H9 (cell line): ENCODE results near the gene HYAL2. TPM values are rescaled to one million over a fixed set of nuclear protein-coding genes. Genes with fewer than 3 reads are reported as not detected.

Source experiments
- DNase-seq: peaks from one replicate; pipeline ENCODE4 v3.0.0-alpha.2; 2017
- H2AFZ ChIP-seq: one replicate; pipeline ENCODE4 v1.6.1; 2013; ENCODE audit warnings: mild to moderate bottlenecking, low read length, control low read depth, moderate library complexity
- H2AK5ac ChIP-seq: 2 replicates; pipeline ENCODE4 v1.6.1; 2013; ENCODE audit warnings: low read length, control low read depth, mixed read lengths; ENCODE audit not compliant: insufficient read length
- H2BK120ac ChIP-seq: one replicate; pipeline ENCODE4 v1.6.1; 2013; ENCODE audit warnings: low read depth, mild to moderate bottlenecking, low read length, control low read depth, inconsistent platforms; ENCODE audit not compliant: poor library complexity, severe bottlenecking
- H2BK12ac ChIP-seq: 2 replicates; pipeline ENCODE4 v1.6.1; 2013; ENCODE audit warnings: low read length, control low read depth, mixed read lengths, low read depth; ENCODE audit not compliant: insufficient read length
- H2BK15ac ChIP-seq: 2 replicates; pipeline ENCODE4 v1.6.1; 2013; ENCODE audit warnings: low read depth, low read length, control low read depth
- H2BK20ac ChIP-seq: one replicate; pipeline ENCODE4 v1.6.1; 2013; ENCODE audit warnings: low read depth, mild to moderate bottlenecking, low read length, control low read depth, inconsistent platforms; ENCODE audit not compliant: poor library complexity, severe bottlenecking
- H2BK5ac ChIP-seq: 2 replicates; pipeline ENCODE4 v1.6.1; 2013; ENCODE audit warnings: low read length, control low read depth, mixed read lengths; ENCODE audit not compliant: insufficient read length
- H3K14ac ChIP-seq: 2 replicates; pipeline ENCODE4 v1.6.1; 2013; ENCODE audit warnings: low read length, control low read depth; ENCODE audit not compliant: insufficient read depth
- H3K18ac ChIP-seq: 2 replicates; pipeline ENCODE4 v1.6.1; 2013; ENCODE audit warnings: low read depth, mild to moderate bottlenecking, mixed read lengths, low read length, control low read depth; ENCODE audit not compliant: insufficient read length
- H3K23ac ChIP-seq: 2 replicates; pipeline ENCODE4 v1.6.1; 2013; ENCODE audit warnings: low read length, control low read depth, mixed read lengths, low read depth; ENCODE audit not compliant: insufficient read length
- H3K23me2 ChIP-seq: 2 replicates; pipeline ENCODE4 v1.6.1; 2013; ENCODE audit warnings: low read depth, mild to moderate bottlenecking, mixed read lengths, low read length, control low read depth; ENCODE audit not compliant: insufficient read length, poor library complexity, severe bottlenecking
- H3K27ac ChIP-seq: 2 replicates; pipeline ENCODE4 v1.5.1; 2013; ENCODE audit warnings: low read length, control low read depth, mixed read lengths, low read depth; ENCODE audit not compliant: insufficient read length
- H3K27me3 ChIP-seq: 2 replicates; pipeline ENCODE4 v1.6.1; 2013; ENCODE audit warnings: low read length, control low read depth, inconsistent platforms; ENCODE audit not compliant: insufficient read depth
- H3K4ac ChIP-seq: 2 replicates; pipeline ENCODE4 v1.6.1; 2013; ENCODE audit warnings: low read depth, mild to moderate bottlenecking, control low read depth, inconsistent platforms, low read length, moderate library complexity
- H3K4me1 ChIP-seq: 2 replicates; pipeline ENCODE4 v1.6.1; 2013; ENCODE audit warnings: low read length, control low read depth, inconsistent platforms; ENCODE audit not compliant: insufficient read depth
- H3K4me2 ChIP-seq: 2 replicates; pipeline ENCODE4 v1.6.1; 2013; ENCODE audit warnings: low read length, control low read depth, mixed read lengths; ENCODE audit not compliant: insufficient read length, insufficient read depth
- H3K56ac ChIP-seq: 2 replicates; pipeline ENCODE4 v1.6.1; 2013; ENCODE audit warnings: low read depth, mild to moderate bottlenecking, mixed read lengths, low read length, control low read depth; ENCODE audit not compliant: insufficient read length
- H3K79me1 ChIP-seq: 2 replicates; pipeline ENCODE4 v1.6.1; 2013; ENCODE audit warnings: low read depth, mild to moderate bottlenecking, moderate library complexity, low read length, control low read depth, inconsistent platforms; ENCODE audit not compliant: insufficient read depth, poor library complexity, severe bottlenecking
- H3K79me2 ChIP-seq: 2 replicates; pipeline ENCODE4 v1.6.1; 2013; ENCODE audit warnings: low read length, control low read depth, inconsistent platforms; ENCODE audit not compliant: insufficient read depth
- H3K9ac ChIP-seq: 2 replicates; pipeline ENCODE4 v1.6.1; 2013; ENCODE audit warnings: low read length, control low read depth, mixed read lengths; ENCODE audit not compliant: insufficient read length; ENCODE audit errors: extremely low read depth
- H3K9me3 ChIP-seq: one replicate; pipeline ENCODE4 v1.6.1; 2013; ENCODE audit warnings: low read depth, low read length, inconsistent platforms; ENCODE audit not compliant: control insufficient read depth
- H3T11ph ChIP-seq: one replicate; pipeline ENCODE4 v1.6.1; 2013; ENCODE audit warnings: mild to moderate bottlenecking, low read length, control low read depth, inconsistent platforms
- H4K20me1 ChIP-seq: one replicate; pipeline ENCODE4 v1.6.1; 2013; ENCODE audit not compliant: control insufficient read depth, insufficient read length, insufficient read depth
- H4K5ac ChIP-seq: 2 replicates; pipeline ENCODE4 v1.6.1; 2013; ENCODE audit warnings: low read depth, mild to moderate bottlenecking, mixed read lengths, low read length, control low read depth; ENCODE audit not compliant: insufficient read length
- H4K8ac ChIP-seq: replicated peaks from 2 replicates; pipeline ENCODE4 v1.6.1; 2013; ENCODE audit warnings: low read length, control low read depth, mixed read lengths, low read depth; ENCODE audit not compliant: insufficient read length
- H4K91ac ChIP-seq: 2 replicates; pipeline ENCODE4 v1.6.1; 2013; ENCODE audit warnings: low read depth, mild to moderate bottlenecking, moderate library complexity, mixed read lengths, low read length, control low read depth; ENCODE audit not compliant: insufficient read length
- H3K27ac Mint-ChIP-seq, 3 experiments: 2 replicates in 2 of 3; 3 replicates in 1 of 3; pipeline ENCODE4 v1.8.0; 2020 to 2021; ENCODE audit warnings: mixed read lengths in 3 of 3, mild to moderate bottlenecking in 1 of 3, moderate library complexity in 1 of 3
- H3K27me3 Mint-ChIP-seq: 2 replicates; pipeline ENCODE4 v1.8.0; 2021; ENCODE audit warnings: low read depth, mild to moderate bottlenecking, moderate library complexity, mixed read lengths
- H3K36me3 Mint-ChIP-seq, 3 experiments: 2 replicates in 2 of 3; 3 replicates in 1 of 3; pipeline ENCODE4 v1.8.0; 2020 to 2021; ENCODE audit warnings: low read depth in 3 of 3, mixed read lengths in 3 of 3; ENCODE audit not compliant: insufficient read depth in 1 of 3
- H3K4me1 Mint-ChIP-seq, 2 experiments: 2 replicates each; pipeline ENCODE4 v1.8.0; 2020; ENCODE audit warnings: mixed read lengths in 2 of 2
- H3K4me3 Mint-ChIP-seq, 2 experiments: 2 replicates in 1 of 2; 3 replicates in 1 of 2; pipeline ENCODE4 v1.8.0; 2020 to 2021; ENCODE audit warnings: mild to moderate bottlenecking in 2 of 2, mixed read lengths in 2 of 2, moderate library complexity in 1 of 2
- H3K9me3 Mint-ChIP-seq, 2 experiments: 2 replicates in 1 of 2; 3 replicates in 1 of 2; pipeline ENCODE4 v1.8.0; 2020; ENCODE audit warnings: mild to moderate bottlenecking in 2 of 2, mixed read lengths in 2 of 2, moderate library complexity in 1 of 2
- CTCF ChIP-seq: fragments of 200-600 bp; sonication (generic); conservative IDR thresholded peaks from 3 replicates; pipeline ENCODE4 v1.8.0; 2021; ENCODE audit warnings: antibody characterized with exemption, mild to moderate bottlenecking
- WGBS: extraction: QIAGEN DNeasy Blood & Tissue Kit; methylation state at CpG from one replicate; pipeline ENCODE4 v1.1.7; 2013; ENCODE audit warnings: missing lambda C conversion rate, low lambda C conversion rate, mixed read lengths; ENCODE audit not compliant: insufficient read length; ENCODE audit errors: extremely low coverage; 5-methylcytosine and 5-hydroxymethylcytosine counted together
- total RNA-seq: library from RNA; stranded (reverse); gene quantifications from 2 replicates; pipeline ENCODE4 v1.2.1, GENCODE V29; 2021

The HYAL2 gene
- total RNA-seq, 1 experiment from 2014 or later: 51.9 TPM

GRCh38 chr3:50299638-50299928 lies 23.0 kb downstream of the HYAL2 start:
- Histone ChIP-seq H3K9ac (peak overlapping the region; percentile 17), H2BK20ac (no peak overlapping the region), H3K79me2 (no peaks in the 10 kb centered on the region), H3K4ac (no peak overlapping the region), H3K4me2 (peak overlapping the region; percentile 45), H2AK5ac (no peak overlapping the region), H3K4me1 (no peaks in the 10 kb centered on the region), H2BK5ac (no peak overlapping the region), H3K27ac (peak overlapping the region; percentile 21), H3K23me2 (peaks cover 6% of the 10 kb centered on the region), H3K18ac (no peak overlapping the region), H4K91ac (no peak overlapping the region), H2AFZ (no peak overlapping the region), H3K9me3 (no peaks in the 10 kb centered on the region), H3K79me1 (no peaks in the 10 kb centered on the region), H3K14ac (no peak overlapping the region), H3K27me3 (no peaks in the 10 kb centered on the region), H3K56ac (no peak overlapping the region), H2BK12ac (no peak overlapping the region), H4K5ac (no peak overlapping the region), H3K23ac (no peak overlapping the region), H4K8ac (no peak overlapping the region), H2BK15ac (no peak overlapping the region), H4K20me1 (no peaks in the 10 kb centered on the region), H2BK120ac (no peak overlapping the region), H3T11ph (no peak overlapping the region)
- no peak for TF ChIP-seq CTCF
- Mint-ChIP-seq H3K4me3 (peak overlapping the region; percentile 87 to 99), H3K9me3 (peaks cover 0 to 2% of the 10 kb centered on the region in 2 experiments; a peak in 2 of 5 replicates), H3K27me3 (no peaks in the 10 kb centered on the region), H3K4me1 (peaks cover 25 to 27% of the 10 kb centered on the region in 2 experiments), H3K27ac (peak overlapping the region in 2 of 3 experiments; percentile 20 to 96; a peak in 2 of 7 replicates), H3K36me3 (peaks cover 0 to 8% (median 1%) of the 10 kb centered on the region in 3 experiments; a peak in 1 of 7 replicates)
- WGBS: no CpG with 5 or more reads among the region's 12 CpGs
- DNase-seq: no peak
